Mammary epithelial cell (primary cell): ENCODE results near the gene MAN2A2.

Experiments
- CTCF ChIP-seq, 2 donors: IDR thresholded peaks in 1 of 2; conservative IDR thresholded peaks in 1 of 2; 2 replicates each; pipeline ENCODE4 v1.5.1; 2011 to 2012; ENCODE audit warnings: inconsistent platforms in 2 of 2, low read length in 2 of 2, mild to moderate bottlenecking in 2 of 2, control low read depth in 1 of 2, low read depth in 1 of 2; ENCODE audit not compliant: insufficient read depth in 1 of 2; ENCODE audit errors: extremely low read depth in 1 of 2
- EZH2 ChIP-seq: IDR thresholded peaks from 2 replicates; pipeline ENCODE4 v1.6.1; 2012; ENCODE audit warnings: low read length, inconsistent platforms, borderline replicate concordance

DNA sequence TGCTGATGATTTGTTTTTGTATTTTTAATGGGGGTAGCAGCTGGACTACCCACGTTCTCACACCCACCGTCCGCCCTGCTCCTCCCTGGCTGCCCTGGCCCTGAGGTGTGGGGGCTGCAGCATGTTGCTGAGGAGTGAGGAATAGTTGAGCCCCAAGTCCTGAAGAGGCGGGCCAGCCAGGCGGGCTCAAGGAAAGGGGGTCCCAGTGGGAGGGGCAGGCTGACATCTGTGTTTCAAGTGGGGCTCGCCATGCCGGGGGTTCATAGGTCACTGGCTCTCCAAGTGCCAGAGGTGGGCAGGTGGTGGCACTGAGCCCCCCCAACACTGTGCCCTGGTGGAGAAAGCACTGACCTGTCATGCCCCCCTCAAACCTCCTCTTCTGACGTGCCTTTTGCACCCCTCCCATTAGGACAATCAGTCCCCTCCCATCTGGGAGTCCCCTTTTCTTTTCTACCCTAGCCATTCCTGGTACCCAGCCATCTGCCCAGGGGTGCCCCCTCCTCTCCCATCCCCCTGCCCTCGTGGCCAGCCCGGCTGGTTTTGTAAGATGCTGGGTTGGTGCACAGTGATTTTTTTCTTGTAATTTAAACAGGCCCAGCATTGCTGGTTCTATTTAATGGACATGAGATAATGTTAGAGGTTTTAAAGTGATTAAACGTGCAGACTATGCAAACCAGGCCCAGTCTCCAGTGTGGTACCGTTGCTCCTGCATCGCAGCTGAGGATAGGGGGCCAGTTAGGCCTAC lies 20.1 kb upstream of the MAN2A2 start:
- no peak for TF ChIP-seq CTCF (conservative IDR thresholded peaks at IDR 0.05 in 1 of 2, IDR thresholded peaks at IDR 0.05 in 1 of 2; ENCODE audit: extremely low read depth in 1 of 2, insufficient read depth in 1 of 2, low read depth in 1 of 2, low read length in 2 of 2)
- no peak for TF ChIP-seq EZH2
